Activated T-helper 2 cell treated with anti-CD3 and anti-CD28 coated beads, Interferon-gamma antibody, Interleukin-2, Interleukin-4, amounts not matched to agents 10 μg/mL and 5 μg/mL and 100 μg/mL, durations not matched to agents 14 hours and 24 hours and 36 hours (primary cell): ENCODE measurements around the gene WARS2. TPM values are rescaled to one million over a fixed set of nuclear protein-coding genes. Genes with fewer than 3 reads are reported as not detected.
"Not testable (repeated sequence)": the region's sequence is repeated elsewhere in the genome, so short reads cannot be mapped to it uniquely, and the experiment has no call there.

Experiments
- DNase-seq: peaks from one replicate; pipeline ENCODE4 v3.0.0; 2021; ENCODE audit warnings: low spot score
- H3K27ac Mint-ChIP-seq: one replicate; pipeline ENCODE4 v1.8.0; 2021; ENCODE audit warnings: mixed read lengths
- H3K27me3 Mint-ChIP-seq: one replicate; pipeline ENCODE4 v1.8.0; 2021; ENCODE audit warnings: low read depth, mixed read lengths
- H3K36me3 Mint-ChIP-seq: one replicate; pipeline ENCODE4 v1.8.0; 2021; ENCODE audit warnings: low read depth, mixed read lengths
- H3K4me1 Mint-ChIP-seq: one replicate; pipeline ENCODE4 v1.8.0; 2021; ENCODE audit warnings: low read depth, mixed read lengths
- H3K4me3 Mint-ChIP-seq: one replicate; pipeline ENCODE4 v1.8.0; 2021; ENCODE audit warnings: low read depth, mild to moderate bottlenecking, moderate library complexity, mixed read lengths
- H3K9me3 Mint-ChIP-seq: one replicate; pipeline ENCODE4 v1.8.0; 2021; ENCODE audit warnings: mixed read lengths
- intact Hi-C: fragments of 100-400 bp; cut with micrococcal nuclease; formaldehyde crosslinking; loops from one replicate; pipeline ENCODE4 v1.15.1; 2023
- total RNA-seq: library from RNA; stranded (reverse); gene quantifications from 2 replicates; pipeline ENCODE4 v1.2.3, GENCODE V29; 2022

Gene WARS2
- total RNA-seq, 1 donor from 2014 or later: 20.1 TPM

- DNase-seq: no peak
- H3K4me1 Mint-ChIP-seq: no peaks in the 10 kb centered on the region
- H3K36me3 Mint-ChIP-seq: no peaks in the 10 kb centered on the region
- no peak overlapping the region for H3K4me3 Mint-ChIP-seq
- intact Hi-C loops: no loop called here
- no peaks in the 10 kb centered on the region for H3K9me3 Mint-ChIP-seq
- no peaks in the 10 kb centered on the region for H3K27me3 Mint-ChIP-seq
- no peak overlapping the region for H3K27ac Mint-ChIP-seq
Observed at GRCh38 chr1:119132179-119132578, 8.3 kb downstream of the WARS2 start.

GRCh38 chr1:119125874-119126273 lies 14.6 kb downstream of the WARS2 start:
- H3K4me3 Mint-ChIP-seq: no peak overlapping the region
- DNase-seq: no peak
- peaks cover 6% of the 10 kb centered on the region for H3K9me3 Mint-ChIP-seq
- no peak overlapping the region for H3K27ac Mint-ChIP-seq
- intact Hi-C loops: no loop called here
- H3K27me3 Mint-ChIP-seq: no peaks in the 10 kb centered on the region
- peaks cover 2% of the 10 kb centered on the region for H3K36me3 Mint-ChIP-seq
- no peaks in the 10 kb centered on the region for H3K4me1 Mint-ChIP-seq

GRCh38 chr1:119124764-119125163 lies 15.7 kb downstream of the WARS2 start:
- intact Hi-C loops: no loop called here
- peaks cover 2% of the 10 kb centered on the region for H3K36me3 Mint-ChIP-seq
- H3K9me3 Mint-ChIP-seq: peaks cover 6% of the 10 kb centered on the region
- no peaks in the 10 kb centered on the region for H3K27me3 Mint-ChIP-seq
- H3K27ac Mint-ChIP-seq: no peak overlapping the region
- H3K4me1 Mint-ChIP-seq: no peaks in the 10 kb centered on the region
- no peak for DNase-seq
- no peak overlapping the region for H3K4me3 Mint-ChIP-seq

GRCh38 chr1:119121872-119122271 lies 18.6 kb downstream of the WARS2 start:
- H3K36me3 Mint-ChIP-seq, H3K27ac Mint-ChIP-seq, H3K4me1 Mint-ChIP-seq, H3K27me3 Mint-ChIP-seq, DNase-seq, H3K4me3 Mint-ChIP-seq, intact Hi-C loops, H3K9me3 Mint-ChIP-seq: not testable (repeated sequence)

GRCh38 chr1:119116725-119117124 lies 23.7 kb downstream of the WARS2 start:
- H3K36me3 Mint-ChIP-seq: no peaks in the 10 kb centered on the region

GRCh38 chr1:119115736-119116135 lies 24.7 kb downstream of the WARS2 start:
- Mint-ChIP-seq H3K9me3 (peaks cover 4% of the 10 kb centered on the region), H3K36me3 (no peaks in the 10 kb centered on the region), H3K4me1 (no peaks in the 10 kb centered on the region), H3K4me3 (no peak overlapping the region), H3K27ac (no peak overlapping the region), H3K27me3 (no peaks in the 10 kb centered on the region)
- no peak for DNase-seq
- intact Hi-C loops: no loop called here

More at GRCh38 chr1:119116725-119117124, 23.7 kb downstream of the WARS2 start:
- Mint-ChIP-seq H3K9me3 (peaks cover 7% of the 10 kb centered on the region), H3K27ac (no peak overlapping the region), H3K4me1 (no peaks in the 10 kb centered on the region), H3K27me3 (no peaks in the 10 kb centered on the region), H3K4me3 (no peak overlapping the region)
- intact Hi-C loops: no loop called here
- DNase-seq: no peak

GRCh38 chr1:119115311-119115710 lies 25.1 kb downstream of the WARS2 start:
- H3K27me3 Mint-ChIP-seq: no peaks in the 10 kb centered on the region
- H3K9me3 Mint-ChIP-seq: peaks cover 4% of the 10 kb centered on the region
- no peaks in the 10 kb centered on the region for H3K36me3 Mint-ChIP-seq
- DNase-seq: no peak
- no peak overlapping the region for H3K27ac Mint-ChIP-seq
- intact Hi-C loops: no loop called here
- no peaks in the 10 kb centered on the region for H3K4me1 Mint-ChIP-seq
- H3K4me3 Mint-ChIP-seq: no peak overlapping the region

GRCh38 chr1:119114786-119115185 lies 25.7 kb downstream of the WARS2 start:
- intact Hi-C loops: no loop called here
- no peak overlapping the region for H3K4me3 Mint-ChIP-seq
- H3K36me3 Mint-ChIP-seq: no peaks in the 10 kb centered on the region
- peaks cover 4% of the 10 kb centered on the region for H3K9me3 Mint-ChIP-seq
- no peak for DNase-seq
- no peaks in the 10 kb centered on the region for H3K4me1 Mint-ChIP-seq
- no peaks in the 10 kb centered on the region for H3K27me3 Mint-ChIP-seq
- H3K27ac Mint-ChIP-seq: no peak overlapping the region

- no peak overlapping the region for H3K27ac Mint-ChIP-seq
- intact Hi-C loops: no loop called here
- H3K36me3 Mint-ChIP-seq: no peaks in the 10 kb centered on the region
- peaks cover 4% of the 10 kb centered on the region for H3K9me3 Mint-ChIP-seq
- H3K27me3 Mint-ChIP-seq: no peaks in the 10 kb centered on the region
- DNase-seq: no peak
- no peak overlapping the region for H3K4me3 Mint-ChIP-seq
- H3K4me1 Mint-ChIP-seq: no peaks in the 10 kb centered on the region
Observed at GRCh38 chr1:119112791-119113190, 27.7 kb downstream of the WARS2 start.

GRCh38 chr1:119112244-119112643 lies 28.2 kb downstream of the WARS2 start:
- intact Hi-C loops: no loop called here
- peaks cover 4% of the 10 kb centered on the region for H3K9me3 Mint-ChIP-seq

GRCh38 chr1:119108988-119109387 lies 31.5 kb downstream of the WARS2 start:
- H3K4me1 Mint-ChIP-seq: no peaks in the 10 kb centered on the region
- DNase-seq: no peak
- H3K4me3 Mint-ChIP-seq: no peak overlapping the region
- no peak overlapping the region for H3K27ac Mint-ChIP-seq
- H3K9me3 Mint-ChIP-seq: peaks cover 4% of the 10 kb centered on the region
- no peaks in the 10 kb centered on the region for H3K27me3 Mint-ChIP-seq
- no peaks in the 10 kb centered on the region for H3K36me3 Mint-ChIP-seq
- intact Hi-C loops: no loop called here

More at GRCh38 chr1:119112244-119112643, 28.2 kb downstream of the WARS2 start:
- Mint-ChIP-seq H3K4me3 (no peak overlapping the region), H3K27ac (no peak overlapping the region), H3K27me3 (no peaks in the 10 kb centered on the region), H3K36me3 (no peaks in the 10 kb centered on the region), H3K4me1 (no peaks in the 10 kb centered on the region)
- DNase-seq: no peak

- DNase-seq: no peak
- no peaks in the 10 kb centered on the region for H3K9me3 Mint-ChIP-seq
- H3K36me3 Mint-ChIP-seq: no peaks in the 10 kb centered on the region
- no peak overlapping the region for H3K27ac Mint-ChIP-seq
- H3K27me3 Mint-ChIP-seq: no peaks in the 10 kb centered on the region
- no peaks in the 10 kb centered on the region for H3K4me1 Mint-ChIP-seq
- intact Hi-C loops: no loop called here
- H3K4me3 Mint-ChIP-seq: no peak overlapping the region
Observed at GRCh38 chr1:119103764-119104163, 36.7 kb downstream of the WARS2 start.

GRCh38 chr1:119102051-119102450 lies 38.4 kb downstream of the WARS2 start:
- no peak overlapping the region for H3K27ac Mint-ChIP-seq
- no peaks in the 10 kb centered on the region for H3K36me3 Mint-ChIP-seq
- no peak for DNase-seq
- H3K4me1 Mint-ChIP-seq: no peaks in the 10 kb centered on the region
- intact Hi-C loops: no loop called here
- no peak overlapping the region for H3K4me3 Mint-ChIP-seq
- H3K27me3 Mint-ChIP-seq: no peaks in the 10 kb centered on the region
- H3K9me3 Mint-ChIP-seq: no peaks in the 10 kb centered on the region

- H3K36me3 Mint-ChIP-seq: no peaks in the 10 kb centered on the region
- intact Hi-C loops: no loop called here
- no peak overlapping the region for H3K27ac Mint-ChIP-seq
- no peaks in the 10 kb centered on the region for H3K9me3 Mint-ChIP-seq
- DNase-seq: no peak
- H3K27me3 Mint-ChIP-seq: no peaks in the 10 kb centered on the region
- H3K4me3 Mint-ChIP-seq: no peak overlapping the region
- H3K4me1 Mint-ChIP-seq: no peaks in the 10 kb centered on the region
Observed at GRCh38 chr1:119101563-119101962, 38.9 kb downstream of the WARS2 start.
